HepG2 (cell line): ENCODE results near the gene ABCC10. TPM values are rescaled to one million over a fixed set of nuclear protein-coding genes. Genes with fewer than 3 reads are reported as not detected.

Experiments used
- BCL3 ChIP-seq: sonication (generic); formaldehyde crosslinking; IDR thresholded peaks from 2 replicates; pipeline ENCODE4 v1.5.1; 2020; ENCODE audit warnings: mild to moderate bottlenecking, missing genetic modification reagents, moderate library complexity
- HNF4A ChIP-seq: sonication (generic); formaldehyde crosslinking; IDR thresholded peaks from 2 replicates; pipeline ENCODE4 v1.4.0; 2020; ENCODE audit warnings: missing genetic modification reagents
- IRX3 ChIP-seq: sonication (generic); formaldehyde crosslinking; IDR thresholded peaks from 2 replicates; pipeline ENCODE4 v1.8.1; 2023; ENCODE audit warnings: mild to moderate bottlenecking, low read depth, missing genetic modification reagents, borderline replicate concordance
- MAX ChIP-seq: IDR thresholded peaks from 2 replicates; pipeline ENCODE4 v1.6.1; 2012; ENCODE audit warnings: inconsistent platforms
- MXD4 ChIP-seq: IDR thresholded peaks from 2 replicates; pipeline ENCODE4 v1.6.1; 2016; ENCODE audit warnings: mild to moderate bottlenecking, missing biosample characterization, missing genetic modification reagents
- SAP130 ChIP-seq: IDR thresholded peaks from 2 replicates; pipeline ENCODE4 v1.6.1; 2016; ENCODE audit warnings: low read depth
- SMAD1 ChIP-seq: sonication (generic); formaldehyde crosslinking; IDR thresholded peaks from 2 replicates; pipeline ENCODE4 v1.4.0; 2020; ENCODE audit warnings: missing genetic modification reagents, low read depth, mild to moderate bottlenecking, borderline replicate concordance
- SOX5 ChIP-seq: IDR thresholded peaks from 2 replicates; pipeline ENCODE4 v1.6.1; 2016; ENCODE audit warnings: borderline replicate concordance
- TBX2 ChIP-seq: sonication (generic); formaldehyde crosslinking; IDR thresholded peaks from 2 replicates; pipeline ENCODE4 v1.5.0; 2020; ENCODE audit warnings: missing genetic modification reagents, mild to moderate bottlenecking, borderline replicate concordance
- TFAP4 ChIP-seq: sonication (generic); IDR thresholded peaks from 2 replicates; pipeline ENCODE4 v1.6.1; 2016; ENCODE audit warnings: low read depth, borderline replicate concordance
- XRCC5 ChIP-seq: fragments of 200-400 bp; formaldehyde crosslinking; optimal IDR thresholded peaks from 2 replicates; pipeline ENCODE3; 2017; ENCODE audit warnings: mild to moderate bottlenecking, low read length
- ZFX ChIP-seq: sonication (generic); formaldehyde crosslinking; IDR thresholded peaks from 2 replicates; pipeline ENCODE4 v1.4.0; 2020; ENCODE audit warnings: mild to moderate bottlenecking, low read depth, missing genetic modification reagents, moderate library complexity
- ZNF274 ChIP-seq: sonication (generic); formaldehyde crosslinking; IDR thresholded peaks from 2 replicates; pipeline ENCODE4 v1.5.1; 2020; ENCODE audit warnings: mild to moderate bottlenecking, missing genetic modification reagents
- ZNF292 ChIP-seq: sonication (generic); formaldehyde crosslinking; IDR thresholded peaks from 2 replicates; pipeline ENCODE4 v1.8.1; 2022; ENCODE audit warnings: mild to moderate bottlenecking, low read depth, missing genetic modification reagents, borderline replicate concordance
- ZNF407 ChIP-seq: sonication (generic); formaldehyde crosslinking; IDR thresholded peaks from one replicate; pipeline ENCODE4 v1.5.1; 2020; ENCODE audit warnings: mild to moderate bottlenecking, missing genetic modification reagents; ENCODE audit errors: not compliant biosample characterization
- ZNF468 ChIP-seq: sonication (generic); formaldehyde crosslinking; IDR thresholded peaks from 2 replicates; pipeline ENCODE4 v1.8.0; 2022; ENCODE audit warnings: mild to moderate bottlenecking, moderate library complexity, missing genetic modification reagents
- polyA plus RNA-seq, 8 experiments: library from polyadenylated mRNA; depleted of rRNA in 3 of 8; stranded (reverse) in 7 of 8; unstranded in 1 of 8; fragments of >200 nt; fragmentation: Illumina TruSeq in 4 of 8; extraction: Trizol in 4 of 8; gene quantifications; 2 replicates each; pipeline versions ENCODE4 v1.2.1 to v1.2.3, GENCODE V29; 2011 to 2016; ENCODE audit warnings: low read depth in 4 of 8, missing spikeins in 1 of 8, mixed read lengths in 1 of 8; ENCODE audit not compliant: insufficient read depth in 1 of 8
- total RNA-seq, 5 experiments: library from RNA; depleted of rRNA; stranded (reverse); fragments of >200 nt; fragmentation: Illumina TruSeq; extraction: Trizol; gene quantifications; 2 replicates each; pipeline ENCODE4 v1.2.3, GENCODE V29; 2016; ENCODE audit warnings: low read depth in 1 of 5

Gene ABCC10
- total and polyA plus RNA-seq, 2 of the 13 experiments (the other 11 are each of a cell fraction or from before 2014, with no cell fraction given): 16.0 to 24.3 TPM

- 0 out of 2 replicates have a peak, but pooled peaks have one; percentile 31 for TF ChIP-seq BCL3 (CRISPR knock-in tag)
- TF ChIP-seq ZNF292 (CRISPR knock-in tag): peak; percentile 64; the same call in 1 of the 2 replicates
- peak; percentile 71; the same call in 1 of the 2 replicates for TF ChIP-seq SOX5 (CRISPR knock-in tag)
- peak; percentile 43 for TF ChIP-seq ZNF407
- TF ChIP-seq MXD4 (CRISPR knock-in tag): no peak
- no peak for TF ChIP-seq ZNF468 (CRISPR knock-in tag)
- TF ChIP-seq ZNF274 (CRISPR knock-in tag): peak; percentile 19; the same call in 1 of the 2 replicates
- TF ChIP-seq TFAP4: peak; percentile 80
- TF ChIP-seq SAP130 (CRISPR knock-in tag): peak; percentile 67
- peak; percentile 76 for TF ChIP-seq HNF4A
- TF ChIP-seq ZFX (CRISPR knock-in tag): peak; percentile 80
- TF ChIP-seq TBX2 (CRISPR knock-in tag): peak; percentile 61; the same call in 1 of the 2 replicates
- no peak for TF ChIP-seq XRCC5
- peak; percentile 25; the same call in 1 of the 2 replicates for TF ChIP-seq SMAD1 (CRISPR knock-in tag)
- TF ChIP-seq MAX: peak; percentile 14; the same call in 1 of the 2 replicates
- no peak for TF ChIP-seq IRX3 (CRISPR knock-in tag)
Measured at GRCh38 chr6:43499028-43499815, 71.9 kb downstream of the ABCC10 start (continued).
